NCI-H2107 (cell line): ENCODE measurements around the gene UBAP1.
"Not testable (repeated sequence)": the region's sequence is repeated elsewhere in the genome, so short reads cannot be mapped to it uniquely, and the experiment has no call there.

Experiments used
- DNase-seq: peaks from one replicate; lab custom pipeline; 2025; lab: John Stamatoyannopoulos, UW

Gene UBAP1

GRCh38 chr9:34179213-34180136, 632 bp downstream of the UBAP1 start:
- no peak for DNase-seq

- no peak for DNase-seq
Measured at GRCh38 chr9:34185778-34186551, 7.1 kb downstream of the UBAP1 start.

- DNase-seq, result no peak
Measured at GRCh38 chr9:34187891-34188240, 9.0 kb downstream of the UBAP1 start.

GRCh38 chr9:34190996-34191892, 12.4 kb downstream of the UBAP1 start:
- no peak for DNase-seq

- DNase-seq, result no peak
Measured at GRCh38 chr9:34195143-34195542, 16.3 kb downstream of the UBAP1 start.

- not testable (repeated sequence) for DNase-seq
Measured at GRCh38 chr9:34197286-34197685, 18.4 kb downstream of the UBAP1 start.

GRCh38 chr9:34197756-34198711, 19.2 kb downstream of the UBAP1 start:
- DNase-seq, result no peak

- DNase-seq, result no peak
Measured at GRCh38 chr9:34200092-34200491, 21.2 kb downstream of the UBAP1 start.

GRCh38 chr9:34203275-34203991, 24.6 kb downstream of the UBAP1 start:
- DNase-seq, result no peak

- no peak for DNase-seq
Measured at GRCh38 chr9:34203992-34204635, 25.3 kb downstream of the UBAP1 start.

- no peak for DNase-seq
Measured at GRCh38 chr9:34205102-34205501, 26.3 kb downstream of the UBAP1 start.

- DNase-seq, result no peak
Measured at GRCh38 chr9:34206561-34206960, 27.7 kb downstream of the UBAP1 start.

- DNase-seq, result no peak
Measured at GRCh38 chr9:34211395-34211794, 32.6 kb downstream of the UBAP1 start.

- not testable (repeated sequence) for DNase-seq
Measured at GRCh38 chr9:34214354-34215000, 35.6 kb downstream of the UBAP1 start.

GRCh38 chr9:34216325-34216724, 37.5 kb downstream of the UBAP1 start:
- DNase-seq, result no peak

- DNase-seq, result not testable (repeated sequence)
Measured at GRCh38 chr9:34217015-34217414, 38.2 kb downstream of the UBAP1 start.

GRCh38 chr9:34218446-34218845, 39.6 kb downstream of the UBAP1 start:
- no peak for DNase-seq

GRCh38 chr9:34219421-34219820, 40.6 kb downstream of the UBAP1 start:
- no peak for DNase-seq

- DNase-seq, result no peak
Measured at GRCh38 chr9:34220218-34220617, 41.4 kb downstream of the UBAP1 start.
